Measurements from ENCODE around the gene USF2. TPM values are rescaled to one million over a fixed set of nuclear protein-coding genes. Genes with fewer than 3 reads are reported as not detected.
"Not testable (repeated sequence)": the region's sequence is repeated elsewhere in the genome, so short reads cannot be mapped to it uniquely, and the experiment has no call there.

The USF2 gene
- total RNA-seq, 4 donors from 2014 or later: 75.1 to 137 (median 93.0) TPM

GRCh38 chr19:35236638-35237400 lies 31.9 kb upstream of the USF2 start:
- Histone ChIP-seq H3K27me3 (peaks cover 51% of the 10 kb centered on the region), H3K36me3 (no peaks in the 10 kb centered on the region), H3K4me3 (no peak overlapping the region), H3K4me1 (no peaks in the 10 kb centered on the region), H3K27ac (no peak overlapping the region), H3K9me3 (peaks cover 0 to 21% (median 0%) of the 10 kb centered on the region in 3 donors)
- TF ChIP-seq CTCF (IDR thresholded peaks at IDR 0.05) (no peak), EP300 (IDR thresholded peaks at IDR 0.05) (no peak), POLR2AphosphoS5 (IDR thresholded peaks at IDR 0.05) (no peak), POLR2A (IDR thresholded peaks at IDR 0.05) (no peak)
- 50 to 75% methylated on average over 2 to 5 of the region's 6 CpGs for WGBS, 2 donors (ENCODE audit: low coverage in 1 of 2)
- no peak for ATAC-seq

GRCh38 chr19:35239597-35239996 lies 29.2 kb upstream of the USF2 start:
- not testable (repeated sequence) for H3K4me3 ChIP-seq, H3K4me1 ChIP-seq, H3K36me3 ChIP-seq, ATAC-seq, H3K27ac ChIP-seq
- Histone ChIP-seq H3K27me3 (peaks cover 39% of the 10 kb centered on the region), H3K9me3 (peaks cover 0 to 23% (median 0%) of the 10 kb centered on the region in 3 donors)
- WGBS, 2 donors (ENCODE audit: low coverage in 1 of 2): 100% methylated on average over 1 of the region's 1 CpG

GRCh38 chr19:35240327-35240726 lies 28.4 kb upstream of the USF2 start:
- TF ChIP-seq CTCF (IDR thresholded peaks at IDR 0.05) (no peak), EP300 (IDR thresholded peaks at IDR 0.05) (no peak), POLR2A (IDR thresholded peaks at IDR 0.05) (no peak), POLR2AphosphoS5 (IDR thresholded peaks at IDR 0.05) (no peak)
- WGBS, 2 donors (ENCODE audit: low coverage in 1 of 2): 80 to 100% methylated on average over 1 of the region's 1 CpG
- no peak overlapping the region for H3K4me3 ChIP-seq
- no peak for ATAC-seq
- H3K4me1 ChIP-seq: no peaks in the 10 kb centered on the region
- H3K9me3 ChIP-seq: peaks cover 0 to 21% (median 0%) of the 10 kb centered on the region in 3 donors
- H3K36me3 ChIP-seq: no peaks in the 10 kb centered on the region
- peaks cover 40% of the 10 kb centered on the region for H3K27me3 ChIP-seq
- H3K27ac ChIP-seq: no peak overlapping the region

GRCh38 chr19:35241417-35241816 lies 27.3 kb upstream of the USF2 start:
- TF ChIP-seq POLR2AphosphoS5 (IDR thresholded peaks at IDR 0.05): no peak
- no peak for TF ChIP-seq EP300 (IDR thresholded peaks at IDR 0.05)
- no peak for TF ChIP-seq CTCF (IDR thresholded peaks at IDR 0.05)
- TF ChIP-seq POLR2A (IDR thresholded peaks at IDR 0.05): no peak
- Histone ChIP-seq H3K4me3 (no peak overlapping the region), H3K4me1 (no peaks in the 10 kb centered on the region), H3K36me3 (no peaks in the 10 kb centered on the region), H3K9me3 (peaks cover 0 to 29% (median 0%) of the 10 kb centered on the region in 3 donors), H3K27me3 (peaks cover 50% of the 10 kb centered on the region), H3K27ac (no peak overlapping the region)
- 75 to 83% methylated on average over 1 of the region's 1 CpG for WGBS, 2 donors (ENCODE audit: low coverage in 1 of 2)
- ATAC-seq: no peak

GRCh38 chr19:35246466-35247092 lies 22.2 kb upstream of the USF2 start:
- peaks cover 72% of the 10 kb centered on the region for H3K27me3 ChIP-seq
- TF ChIP-seq POLR2A (IDR thresholded peaks at IDR 0.05) (no peak), EP300 (IDR thresholded peaks at IDR 0.05) (no peak), POLR2AphosphoS5 (IDR thresholded peaks at IDR 0.05) (no peak), CTCF (IDR thresholded peaks at IDR 0.05) (no peak)
- no peak overlapping the region for H3K27ac ChIP-seq
- H3K9me3 ChIP-seq: peaks cover 0 to 15% (median 0%) of the 10 kb centered on the region in 3 donors
- no peak overlapping the region for H3K4me3 ChIP-seq
- H3K4me1 ChIP-seq: peaks cover 0 to 21% (median 0%) of the 10 kb centered on the region in 3 donors
- no peak for ATAC-seq
- H3K36me3 ChIP-seq: no peaks in the 10 kb centered on the region
- WGBS, 2 donors (ENCODE audit: low coverage in 1 of 2): 62 to 65% methylated on average over 4 of the region's 4 CpGs

All from gastroesophageal sphincter (tissue), 4 donors.